ENCODE measurements around the gene ADAMTS9. TPM values are rescaled to one million over a fixed set of nuclear protein-coding genes. Genes with fewer than 3 reads are reported as not detected.

ADAMTS9 gene
- polyA plus RNA-seq, 4 donors = 0.54 to 11.3 (median 5.0) TPM

GRCh38 chr3:64561325-64561843 is 126.4 kb downstream of the ADAMTS9 start:
- no peak for DNase-seq
- Histone ChIP-seq H3K4me3 (ENCODE audit: low read depth in 1 of 3, low read length in 3 of 3) (no peak overlapping the region), H3K36me3 (ENCODE audit: control insufficient read depth in 3 of 3, insufficient read depth in 2 of 3, low read depth in 1 of 3, low read length in 3 of 3) (peaks cover 0 to 4% (median 0%) of the 10 kb centered on the region in 3 donors), H3K27me3 (ENCODE audit: control insufficient read depth in 3 of 3, insufficient read depth in 3 of 3, low read length in 3 of 3) (peaks cover 0 to 2% (median 0%) of the 10 kb centered on the region in 3 donors), H3K9me3 (ENCODE audit: control insufficient read depth in 2 of 2, insufficient read depth in 1 of 2, low read depth in 1 of 2, low read length in 1 of 2) (no peaks in the 10 kb centered on the region), H3K4me1 (ENCODE audit: control insufficient read depth in 3 of 3, insufficient read depth in 2 of 3, low read depth in 1 of 3, low read length in 2 of 3) (no peaks in the 10 kb centered on the region), H3K27ac (ENCODE audit: low read depth in 1 of 3, low read length in 2 of 3) (no peak overlapping the region)
- no peak for FAIRE-seq
- 91 to 95% (median 93%) methylated on average over 22 of the region's 22 CpGs for WGBS, 3 donors

- no peak for FAIRE-seq
- Histone ChIP-seq H3K27ac (ENCODE audit: low read depth in 1 of 3, low read length in 2 of 3) (no peak overlapping the region), H3K27me3 (ENCODE audit: control insufficient read depth in 3 of 3, insufficient read depth in 3 of 3, low read length in 3 of 3) (peaks cover 0 to 2% (median 0%) of the 10 kb centered on the region in 3 donors), H3K4me3 (ENCODE audit: low read depth in 1 of 3, low read length in 3 of 3) (no peak overlapping the region), H3K4me1 (ENCODE audit: control insufficient read depth in 3 of 3, insufficient read depth in 2 of 3, low read depth in 1 of 3, low read length in 2 of 3) (no peaks in the 10 kb centered on the region), H3K36me3 (ENCODE audit: control insufficient read depth in 3 of 3, insufficient read depth in 2 of 3, low read depth in 1 of 3, low read length in 3 of 3) (peaks cover 0 to 4% (median 0%) of the 10 kb centered on the region in 3 donors), H3K9me3 (ENCODE audit: control insufficient read depth in 2 of 2, insufficient read depth in 1 of 2, low read depth in 1 of 2, low read length in 1 of 2) (no peaks in the 10 kb centered on the region)
- 83 to 94% (median 91%) methylated on average over 2 of the region's 2 CpGs for WGBS, 3 donors
- DNase-seq = no peak
Measured at GRCh38 chr3:64560791-64561190, 127.0 kb downstream of the ADAMTS9 start.

GRCh38 chr3:64559588-64559987 is 128.2 kb downstream of the ADAMTS9 start:
- FAIRE-seq (no peak), DNase-seq (no peak)
- no peak overlapping the region for H3K27ac ChIP-seq (ENCODE audit: low read depth in 1 of 3, low read length in 2 of 3)
- H3K27me3 ChIP-seq (ENCODE audit: control insufficient read depth in 3 of 3, insufficient read depth in 3 of 3, low read length in 3 of 3) = peaks cover 0 to 2% (median 0%) of the 10 kb centered on the region in 3 donors
- WGBS, 3 donors = 86 to 95% (median 89%) methylated on average over 7 of the region's 7 CpGs
- H3K4me1 ChIP-seq (ENCODE audit: control insufficient read depth in 3 of 3, insufficient read depth in 2 of 3, low read depth in 1 of 3, low read length in 2 of 3) = no peaks in the 10 kb centered on the region
- no peaks in the 10 kb centered on the region for H3K9me3 ChIP-seq (ENCODE audit: control insufficient read depth in 2 of 2, insufficient read depth in 1 of 2, low read depth in 1 of 2, low read length in 1 of 2)
- H3K36me3 ChIP-seq (ENCODE audit: control insufficient read depth in 3 of 3, insufficient read depth in 2 of 3, low read depth in 1 of 3, low read length in 3 of 3) = peaks cover 0 to 4% (median 0%) of the 10 kb centered on the region in 3 donors
- H3K4me3 ChIP-seq (ENCODE audit: low read depth in 1 of 3, low read length in 3 of 3) = no peak overlapping the region

GRCh38 chr3:64556046-64556445 is 131.8 kb downstream of the ADAMTS9 start:
- DNase-seq = no peak
- no peak for FAIRE-seq
- 92 to 100% (median 98%) methylated on average over 3 of the region's 3 CpGs for WGBS, 3 donors
- Histone ChIP-seq H3K27me3 (ENCODE audit: control insufficient read depth in 3 of 3, insufficient read depth in 3 of 3, low read length in 3 of 3) (no peaks in the 10 kb centered on the region), H3K27ac (ENCODE audit: low read depth in 1 of 3, low read length in 2 of 3) (no peak overlapping the region), H3K4me3 (ENCODE audit: low read depth in 1 of 3, low read length in 3 of 3) (no peak overlapping the region), H3K4me1 (ENCODE audit: control insufficient read depth in 3 of 3, insufficient read depth in 2 of 3, low read depth in 1 of 3, low read length in 2 of 3) (no peaks in the 10 kb centered on the region), H3K36me3 (ENCODE audit: control insufficient read depth in 3 of 3, insufficient read depth in 2 of 3, low read depth in 1 of 3, low read length in 3 of 3) (peaks cover 0 to 2% (median 0%) of the 10 kb centered on the region in 3 donors), H3K9me3 (ENCODE audit: control insufficient read depth in 2 of 2, insufficient read depth in 1 of 2, low read depth in 1 of 2, low read length in 1 of 2) (no peaks in the 10 kb centered on the region)

- H3K9me3 ChIP-seq (ENCODE audit: control insufficient read depth in 2 of 2, insufficient read depth in 1 of 2, low read depth in 1 of 2, low read length in 1 of 2) = no peaks in the 10 kb centered on the region
- FAIRE-seq = no peak
- peaks cover 0 to 5% (median 0%) of the 10 kb centered on the region in 3 donors for H3K36me3 ChIP-seq (ENCODE audit: control insufficient read depth in 3 of 3, insufficient read depth in 2 of 3, low read depth in 1 of 3, low read length in 3 of 3)
- no peaks in the 10 kb centered on the region for H3K27me3 ChIP-seq (ENCODE audit: control insufficient read depth in 3 of 3, insufficient read depth in 3 of 3, low read length in 3 of 3)
- 89 to 94% (median 90%) methylated on average over 3 of the region's 3 CpGs for WGBS, 3 donors
- H3K27ac ChIP-seq (ENCODE audit: low read depth in 1 of 3, low read length in 2 of 3) = no peak overlapping the region
- no peak overlapping the region for H3K4me3 ChIP-seq (ENCODE audit: low read depth in 1 of 3, low read length in 3 of 3)
- no peaks in the 10 kb centered on the region for H3K4me1 ChIP-seq (ENCODE audit: control insufficient read depth in 3 of 3, insufficient read depth in 2 of 3, low read depth in 1 of 3, low read length in 2 of 3)
- DNase-seq = no peak
Measured at GRCh38 chr3:64555351-64555750, 132.4 kb downstream of the ADAMTS9 start.

GRCh38 chr3:64554096-64554920 is 133.5 kb downstream of the ADAMTS9 start:
- DNase-seq = no peak
- Histone ChIP-seq H3K36me3 (ENCODE audit: control insufficient read depth in 3 of 3, insufficient read depth in 2 of 3, low read depth in 1 of 3, low read length in 3 of 3) (peaks cover 0 to 7% (median 0%) of the 10 kb centered on the region in 3 donors), H3K27me3 (ENCODE audit: control insufficient read depth in 3 of 3, insufficient read depth in 3 of 3, low read length in 3 of 3) (no peaks in the 10 kb centered on the region), H3K9me3 (ENCODE audit: control insufficient read depth in 2 of 2, insufficient read depth in 1 of 2, low read depth in 1 of 2, low read length in 1 of 2) (no peaks in the 10 kb centered on the region), H3K27ac (ENCODE audit: low read depth in 1 of 3, low read length in 2 of 3) (no peak overlapping the region), H3K4me1 (ENCODE audit: control insufficient read depth in 3 of 3, insufficient read depth in 2 of 3, low read depth in 1 of 3, low read length in 2 of 3) (no peaks in the 10 kb centered on the region), H3K4me3 (ENCODE audit: low read depth in 1 of 3, low read length in 3 of 3) (no peak overlapping the region)
- 65 to 87% (median 72%) methylated on average over 7 of the region's 7 CpGs for WGBS, 3 donors
- no peak for FAIRE-seq

GRCh38 chr3:64552966-64553365 is 134.8 kb downstream of the ADAMTS9 start:
- Histone ChIP-seq H3K9me3 (ENCODE audit: control insufficient read depth in 2 of 2, insufficient read depth in 1 of 2, low read depth in 1 of 2, low read length in 1 of 2) (no peaks in the 10 kb centered on the region), H3K27me3 (ENCODE audit: control insufficient read depth in 3 of 3, insufficient read depth in 3 of 3, low read length in 3 of 3) (no peaks in the 10 kb centered on the region), H3K4me3 (ENCODE audit: low read depth in 1 of 3, low read length in 3 of 3) (no peak overlapping the region), H3K36me3 (ENCODE audit: control insufficient read depth in 3 of 3, insufficient read depth in 2 of 3, low read depth in 1 of 3, low read length in 3 of 3) (peaks cover 0 to 5% (median 0%) of the 10 kb centered on the region in 3 donors), H3K27ac (ENCODE audit: low read depth in 1 of 3, low read length in 2 of 3) (no peak overlapping the region), H3K4me1 (ENCODE audit: control insufficient read depth in 3 of 3, insufficient read depth in 2 of 3, low read depth in 1 of 3, low read length in 2 of 3) (no peaks in the 10 kb centered on the region)
- no peak for FAIRE-seq
- DNase-seq = no peak
- 63 to 87% (median 80%) methylated on average over 2 of the region's 2 CpGs for WGBS, 3 donors

- no peaks in the 10 kb centered on the region for H3K9me3 ChIP-seq (ENCODE audit: control insufficient read depth in 2 of 2, insufficient read depth in 1 of 2, low read depth in 1 of 2, low read length in 1 of 2)
- H3K27me3 ChIP-seq (ENCODE audit: control insufficient read depth in 3 of 3, insufficient read depth in 3 of 3, low read length in 3 of 3) = no peaks in the 10 kb centered on the region
- no peak overlapping the region for H3K4me3 ChIP-seq (ENCODE audit: low read depth in 1 of 3, low read length in 3 of 3)
- no peak for DNase-seq
- 74 to 78% (median 75%) methylated on average over 2 of the region's 2 CpGs for WGBS, 3 donors
- H3K27ac ChIP-seq (ENCODE audit: low read depth in 1 of 3, low read length in 2 of 3) = no peak overlapping the region
- peaks cover 0 to 5% (median 0%) of the 10 kb centered on the region in 3 donors for H3K36me3 ChIP-seq (ENCODE audit: control insufficient read depth in 3 of 3, insufficient read depth in 2 of 3, low read depth in 1 of 3, low read length in 3 of 3)
- FAIRE-seq = no peak
- H3K4me1 ChIP-seq (ENCODE audit: control insufficient read depth in 3 of 3, insufficient read depth in 2 of 3, low read depth in 1 of 3, low read length in 2 of 3) = no peaks in the 10 kb centered on the region
Measured at GRCh38 chr3:64552160-64552559, 135.6 kb downstream of the ADAMTS9 start.
